Endothelial cell of hepatic sinusoid (primary cell): ENCODE data around the gene ORC3.
"Not testable (repeated sequence)": the region's sequence is repeated elsewhere in the genome, so short reads cannot be mapped to it uniquely, and the experiment has no call there.

Source experiments
- in situ Hi-C: cut with HindIII; loops from 2 replicates; pipeline ENCODE4 v1.10.0; 2017; ENCODE audit warnings: low sequenced_read_pairs

Gene ORC3

GRCh38 chr6:87690441-87690840 lies 100.5 kb downstream of the ORC3 start:
- in situ Hi-C loops, result no loop called here

- in situ Hi-C loops, result no loop called here
Observed at GRCh38 chr6:87692086-87692485, 102.2 kb downstream of the ORC3 start.

- in situ Hi-C loops, result loop anchor here (5.0 kb wide), 1 partner anchor 60 kb away; no protein-coding TSS in a partner anchor
Observed at GRCh38 chr6:87696817-87697216, 106.9 kb downstream of the ORC3 start.

- in situ Hi-C loops, result loop anchor here (5.0 kb wide), 1 partner anchor 61 kb away; no protein-coding TSS in a partner anchor
Observed at GRCh38 chr6:87697581-87698546, 107.9 kb downstream of the ORC3 start.

GRCh38 chr6:87698547-87699006 lies 108.6 kb downstream of the ORC3 start:
- in situ Hi-C loops, result loop anchor here (5.0 kb wide), 1 partner anchor 61 kb away; no protein-coding TSS in a partner anchor

GRCh38 chr6:87699576-87699975 lies 109.6 kb downstream of the ORC3 start:
- in situ Hi-C loops, result loop anchor here (5.0 kb wide), 1 partner anchor 62 kb away; no protein-coding TSS in a partner anchor

GRCh38 chr6:87700397-87701343 lies 110.7 kb downstream of the ORC3 start:
- in situ Hi-C loops, result no loop called here

- in situ Hi-C loops, result no loop called here
Observed at GRCh38 chr6:87701344-87701675, 111.4 kb downstream of the ORC3 start.

- in situ Hi-C loops, result no loop called here
Observed at GRCh38 chr6:87701676-87702588, 112.0 kb downstream of the ORC3 start, which contains the start of gene AKIRIN2. Gene AKIRIN2, minus strand, starts transcription at chr6:87702233. Its CDS starts 549 bp downstream, at chr6:87701684.

GRCh38 chr6:87702589-87702945 lies 112.6 kb downstream of the ORC3 start:
- in situ Hi-C loops, result no loop called here

- in situ Hi-C loops, result not testable (repeated sequence)
Observed at GRCh38 chr6:87703039-87703438, 113.1 kb downstream of the ORC3 start.

GRCh38 chr6:87705070-87705691 lies 115.2 kb downstream of the ORC3 start:
- in situ Hi-C loops, result no loop called here

- in situ Hi-C loops, result no loop called here
Observed at GRCh38 chr6:87706187-87706966, 116.4 kb downstream of the ORC3 start.

- in situ Hi-C loops, result not testable (repeated sequence)
Observed at GRCh38 chr6:87708581-87709427, 118.9 kb downstream of the ORC3 start.

GRCh38 chr6:87710090-87710489 lies 120.2 kb downstream of the ORC3 start:
- in situ Hi-C loops, result no loop called here

- in situ Hi-C loops, result not testable (repeated sequence)
Observed at GRCh38 chr6:87712713-87713112, 122.8 kb downstream of the ORC3 start.

- in situ Hi-C loops, result no loop called here
Observed at GRCh38 chr6:87714093-87714842, 124.3 kb downstream of the ORC3 start.
